ENCODE data around the gene SEC14L6. TPM values are rescaled to one million over a fixed set of nuclear protein-coding genes. Genes with fewer than 3 reads are reported as not detected.
"Not testable (repeated sequence)": the region's sequence is repeated elsewhere in the genome, so short reads cannot be mapped to it uniquely, and the experiment has no call there.

Gene SEC14L6
- not detected for total RNA-seq

DNA sequence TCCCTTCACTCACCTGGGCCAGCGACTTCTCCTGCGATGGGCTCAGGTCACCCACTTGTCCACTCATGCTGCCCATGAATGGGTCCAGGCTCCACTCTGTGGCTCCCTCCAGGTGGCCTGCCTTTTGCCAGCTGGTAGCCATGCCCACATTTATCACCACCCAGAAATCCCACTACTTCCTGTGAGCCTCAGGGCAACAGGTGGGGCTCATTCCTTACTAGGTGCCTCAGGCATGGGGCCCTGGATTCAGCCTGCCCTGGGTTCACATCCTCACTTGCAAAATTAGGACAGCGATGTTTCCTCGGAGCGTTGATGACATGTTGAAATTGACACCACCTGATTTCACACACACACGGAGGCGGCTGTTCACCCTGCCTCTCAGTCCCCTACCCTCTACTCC lies at the start of gene SEC14L6:
SEC14L6 (minus strand) TSS at position 126 of the 400 bp plus-strand sequence; CDS start at position 67, 59 bp downstream.
- no peak within 1 kb of the TSS for H3K9ac ChIP-seq (ENCODE audit: low read depth in 1 of 3, low read length in 3 of 3)
- H3K27ac ChIP-seq (ENCODE audit: low read depth, low read length) = no peak within 1 kb of the TSS
- H3K9me3 ChIP-seq (ENCODE audit: control insufficient read depth in 3 of 3, low read length in 3 of 3) = no peaks in the 10 kb centered on the region
- H3K36me3 ChIP-seq (ENCODE audit: control insufficient read depth in 3 of 3, insufficient read depth in 3 of 3, low read length in 3 of 3) = no peaks in the 10 kb centered on the region
- peaks cover 15 to 40% (median 34%) of the 10 kb centered on the region in 3 donors for H3K27me3 ChIP-seq (ENCODE audit: control insufficient read depth in 3 of 3, insufficient read depth in 3 of 3, low read length in 3 of 3)
- H3K4me3 ChIP-seq (ENCODE audit: low read length in 3 of 3) = no peak within 1 kb of the TSS
- peaks cover 0 to 3% (median 0%) of the 10 kb centered on the region in 3 donors for H3K4me1 ChIP-seq (ENCODE audit: control insufficient read depth in 3 of 3, insufficient read depth in 3 of 3, low read length in 3 of 3)

DNA sequence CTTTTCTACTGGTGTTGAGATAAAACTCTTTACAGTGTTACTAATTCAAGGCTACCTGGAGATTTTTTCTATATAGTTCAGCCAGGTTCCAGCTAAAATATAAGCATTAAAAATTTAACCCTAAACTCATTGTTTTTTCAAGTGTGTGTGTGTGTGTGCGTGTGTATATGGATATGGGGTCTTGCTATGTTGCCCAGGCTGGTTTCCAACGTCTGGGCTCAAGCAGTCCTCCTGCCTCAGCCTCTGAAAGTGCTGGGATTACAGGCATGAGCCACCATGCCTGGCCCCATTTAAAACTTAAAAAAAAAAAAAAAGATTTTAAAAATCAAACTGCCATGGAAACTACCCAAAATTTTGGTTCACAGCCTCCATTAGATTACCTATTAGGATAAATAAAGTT lies 49.7 kb upstream of the SEC14L6 start:
- H3K27me3 ChIP-seq (ENCODE audit: control insufficient read depth in 3 of 3, insufficient read depth in 3 of 3, low read length in 3 of 3) = no peaks in the 10 kb centered on the region
- H3K4me1 ChIP-seq (ENCODE audit: control insufficient read depth in 3 of 3, insufficient read depth in 3 of 3, low read length in 3 of 3) = peaks cover 1 to 3% (median 2%) of the 10 kb centered on the region in 3 donors
- H3K36me3 ChIP-seq (ENCODE audit: control insufficient read depth in 3 of 3, insufficient read depth in 3 of 3, low read length in 3 of 3) = no peaks in the 10 kb centered on the region
- H3K4me3 ChIP-seq (ENCODE audit: low read length in 3 of 3) = no peak overlapping the region
- no peaks in the 10 kb centered on the region for H3K9me3 ChIP-seq (ENCODE audit: control insufficient read depth in 3 of 3, low read length in 3 of 3)
- H3K27ac ChIP-seq (ENCODE audit: low read depth, low read length) = no peak overlapping the region
- H3K9ac ChIP-seq (ENCODE audit: low read depth in 1 of 3, low read length in 3 of 3) = no peak overlapping the region

DNA sequence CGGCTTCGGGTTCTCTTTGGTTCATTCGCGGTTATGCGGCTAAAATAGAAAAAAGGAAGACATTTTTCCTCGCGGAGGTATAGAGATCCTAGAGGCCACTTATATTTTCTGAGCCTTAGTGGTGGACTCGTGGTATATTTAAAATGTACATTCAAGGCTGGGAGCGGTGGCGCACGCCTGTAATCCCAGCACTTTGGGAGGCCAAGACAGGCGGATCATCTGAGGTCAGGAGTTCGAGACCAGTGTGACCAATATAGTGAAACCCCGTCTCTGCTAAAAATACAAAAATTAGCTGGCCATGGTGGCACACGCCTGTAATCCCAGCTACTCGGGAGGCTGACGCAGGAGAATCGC lies 45.8 kb upstream of the SEC14L6 start:
- H3K27me3 ChIP-seq (ENCODE audit: control insufficient read depth in 3 of 3, insufficient read depth in 3 of 3, low read length in 3 of 3); H3K9me3 ChIP-seq (ENCODE audit: control insufficient read depth in 3 of 3, low read length in 3 of 3): not testable (repeated sequence)
- Histone ChIP-seq H3K9ac (ENCODE audit: low read depth in 1 of 3, low read length in 3 of 3) (peak overlapping the region in 2 of 3 donors; percentile 24 to 72), H3K27ac (ENCODE audit: low read depth, low read length) (peak overlapping the region; percentile 2), H3K4me3 (ENCODE audit: low read length in 3 of 3) (peak overlapping the region; percentile 80 to 92 (median 81)), H3K4me1 (ENCODE audit: control insufficient read depth in 3 of 3, insufficient read depth in 3 of 3, low read length in 3 of 3) (peaks cover 15 to 19% (median 17%) of the 10 kb centered on the region in 3 donors), H3K36me3 (ENCODE audit: control insufficient read depth in 3 of 3, insufficient read depth in 3 of 3, low read length in 3 of 3) (peaks cover 14 to 23% (median 19%) of the 10 kb centered on the region in 3 donors)

DNA sequence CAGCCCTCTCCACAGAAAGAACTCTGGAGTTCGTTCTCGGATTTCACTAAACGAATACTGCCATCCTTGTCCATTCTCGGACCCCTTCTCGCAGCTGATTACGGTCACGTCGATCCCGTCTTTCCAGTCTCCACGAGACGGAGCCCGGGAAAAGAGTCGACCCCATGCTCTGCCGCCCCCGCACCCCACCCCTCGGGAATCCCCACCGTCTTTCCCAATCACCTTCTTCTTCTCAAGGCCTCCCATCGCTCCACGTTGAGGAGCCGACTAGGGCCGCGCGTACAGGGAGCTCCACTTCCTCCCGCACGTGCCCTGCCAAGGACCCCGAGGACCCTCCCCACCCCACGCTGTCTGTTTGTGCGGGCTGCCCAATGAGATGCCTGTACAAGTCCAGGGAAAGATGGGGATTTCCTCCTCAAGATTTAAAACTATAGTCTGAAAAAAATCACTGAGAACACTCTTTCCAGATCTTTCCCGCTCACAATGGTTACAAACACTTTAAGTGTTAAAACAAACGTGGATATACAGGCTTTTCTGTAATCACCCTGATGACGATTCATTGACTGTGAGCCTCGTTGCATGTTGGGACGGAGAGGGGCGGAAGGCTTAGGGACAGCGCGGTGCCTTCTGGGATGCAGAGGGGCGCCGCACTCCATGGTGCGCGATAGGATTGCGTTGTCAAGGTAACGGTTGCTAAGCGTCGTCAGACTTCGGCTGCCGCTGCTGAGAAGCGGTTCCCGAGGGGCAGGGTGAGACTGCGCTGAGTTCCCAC lies 45.2 kb upstream of the SEC14L6 start, which contains the start of gene PES1:
PES1 (minus strand) TSS at position 323 of the 772 bp plus-strand sequence; CDS start at position 246, 77 bp downstream.
- peak within 1 kb of the TSS; percentile 65 to 88 (median 72) for H3K9ac ChIP-seq (ENCODE audit: low read depth in 1 of 3, low read length in 3 of 3)
- no peaks in the 10 kb centered on the region for H3K27me3 ChIP-seq (ENCODE audit: control insufficient read depth in 3 of 3, insufficient read depth in 3 of 3, low read length in 3 of 3)
- no peaks in the 10 kb centered on the region for H3K9me3 ChIP-seq (ENCODE audit: control insufficient read depth in 3 of 3, low read length in 3 of 3)
- H3K4me3 ChIP-seq (ENCODE audit: low read length in 3 of 3) = peak within 1 kb of the TSS; percentile 80 to 92 (median 81)
- H3K4me1 ChIP-seq (ENCODE audit: control insufficient read depth in 3 of 3, insufficient read depth in 3 of 3, low read length in 3 of 3) = peaks cover 15 to 19% (median 17%) of the 10 kb centered on the region in 3 donors
- H3K36me3 ChIP-seq (ENCODE audit: control insufficient read depth in 3 of 3, insufficient read depth in 3 of 3, low read length in 3 of 3) = peaks cover 20 to 29% (median 24%) of the 10 kb centered on the region in 3 donors
- peak within 1 kb of the TSS; percentile 75 for H3K27ac ChIP-seq (ENCODE audit: low read depth, low read length)

DNA sequence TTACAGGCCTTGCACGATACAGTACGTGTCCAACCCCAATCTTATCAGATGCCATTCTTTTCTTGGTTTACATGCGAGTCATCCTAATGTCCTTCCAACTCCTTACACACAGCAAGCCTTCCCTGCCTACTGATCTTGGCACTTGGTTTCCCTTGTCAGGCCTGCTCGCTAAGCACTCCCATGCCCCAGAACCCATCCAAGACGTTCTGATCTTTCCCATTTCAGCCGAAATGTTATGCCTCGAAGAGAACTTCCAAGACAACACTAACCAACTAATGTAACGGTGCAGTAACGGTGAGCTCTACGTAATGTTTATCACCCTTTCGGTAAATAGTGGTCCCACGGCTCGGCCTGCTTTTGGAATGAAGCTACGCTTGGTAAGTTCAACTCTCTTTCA lies 44.6 kb upstream of the SEC14L6 start:
- Histone ChIP-seq H3K27me3 (ENCODE audit: control insufficient read depth in 3 of 3, insufficient read depth in 3 of 3, low read length in 3 of 3) (no peaks in the 10 kb centered on the region), H3K36me3 (ENCODE audit: control insufficient read depth in 3 of 3, insufficient read depth in 3 of 3, low read length in 3 of 3) (peaks cover 26 to 35% (median 30%) of the 10 kb centered on the region in 3 donors), H3K27ac (ENCODE audit: low read depth, low read length) (peak overlapping the region; percentile 75), H3K4me1 (ENCODE audit: control insufficient read depth in 3 of 3, insufficient read depth in 3 of 3, low read length in 3 of 3) (peaks cover 15 to 19% (median 17%) of the 10 kb centered on the region in 3 donors), H3K9me3 (ENCODE audit: control insufficient read depth in 3 of 3, low read length in 3 of 3) (no peaks in the 10 kb centered on the region), H3K4me3 (ENCODE audit: low read length in 3 of 3) (peak overlapping the region; percentile 80 to 92 (median 81)), H3K9ac (ENCODE audit: low read depth in 1 of 3, low read length in 3 of 3) (peak overlapping the region; percentile 65 to 88 (median 72))

DNA sequence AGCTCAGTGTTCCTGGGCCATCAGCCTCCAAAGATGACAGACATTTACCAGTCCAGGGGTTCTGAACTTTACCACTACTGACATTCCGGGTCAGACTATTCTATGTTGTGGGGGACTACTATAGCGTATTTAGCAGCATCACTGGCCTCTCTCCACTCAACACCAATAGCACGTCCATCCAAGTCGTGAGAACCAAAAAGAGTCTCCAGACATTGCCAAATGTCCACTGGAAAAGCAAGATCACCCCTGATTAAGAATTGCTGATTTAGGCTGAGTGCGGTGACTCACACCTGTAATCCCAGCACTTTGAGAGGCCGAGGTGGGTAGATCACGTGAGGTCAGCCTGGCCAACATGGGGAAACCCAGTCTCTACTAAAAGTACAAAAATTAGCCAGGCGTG lies 39.9 kb upstream of the SEC14L6 start:
- Histone ChIP-seq H3K4me1 (ENCODE audit: control insufficient read depth in 3 of 3, insufficient read depth in 3 of 3, low read length in 3 of 3) (peaks cover 15 to 18% (median 17%) of the 10 kb centered on the region in 3 donors), H3K9ac (ENCODE audit: low read depth in 1 of 3, low read length in 3 of 3) (no peak overlapping the region), H3K4me3 (ENCODE audit: low read length in 3 of 3) (no peak overlapping the region), H3K9me3 (ENCODE audit: control insufficient read depth in 3 of 3, low read length in 3 of 3) (no peaks in the 10 kb centered on the region), H3K27me3 (ENCODE audit: control insufficient read depth in 3 of 3, insufficient read depth in 3 of 3, low read length in 3 of 3) (no peaks in the 10 kb centered on the region), H3K27ac (ENCODE audit: low read depth, low read length) (no peak overlapping the region), H3K36me3 (ENCODE audit: control insufficient read depth in 3 of 3, insufficient read depth in 3 of 3, low read length in 3 of 3) (peaks cover 72 to 79% (median 77%) of the 10 kb centered on the region in 3 donors)

DNA sequence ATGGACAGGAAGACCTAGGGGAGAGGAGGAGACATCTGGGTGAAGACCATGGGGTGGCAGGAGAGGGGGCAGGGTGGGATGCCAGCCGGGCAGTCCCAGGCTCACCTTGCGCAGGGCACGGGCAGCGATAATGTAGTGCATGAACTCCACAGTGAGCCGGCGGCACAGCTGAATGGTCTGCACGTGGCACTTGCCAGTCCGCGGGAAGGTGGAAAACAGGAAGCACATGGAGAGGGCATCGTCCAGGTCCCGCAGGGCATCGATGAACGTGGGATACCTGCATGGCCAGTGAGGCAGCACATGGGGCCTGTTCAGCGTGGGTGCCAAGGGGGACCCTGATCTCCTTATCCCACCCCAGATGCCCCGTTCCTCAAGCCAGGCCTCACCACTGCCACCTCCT lies 37.9 kb upstream of the SEC14L6 start:
- no peaks in the 10 kb centered on the region for H3K4me1 ChIP-seq (ENCODE audit: control insufficient read depth in 3 of 3, insufficient read depth in 3 of 3, low read length in 3 of 3)
- H3K27me3 ChIP-seq (ENCODE audit: control insufficient read depth in 3 of 3, insufficient read depth in 3 of 3, low read length in 3 of 3) = no peaks in the 10 kb centered on the region
- no peak overlapping the region for H3K4me3 ChIP-seq (ENCODE audit: low read length in 3 of 3)
- H3K9me3 ChIP-seq (ENCODE audit: control insufficient read depth in 3 of 3, low read length in 3 of 3) = no peaks in the 10 kb centered on the region
- no peak overlapping the region for H3K27ac ChIP-seq (ENCODE audit: low read depth, low read length)
- peaks cover 92 to 96% (median 96%) of the 10 kb centered on the region in 3 donors for H3K36me3 ChIP-seq (ENCODE audit: control insufficient read depth in 3 of 3, insufficient read depth in 3 of 3, low read length in 3 of 3)
- no peak overlapping the region for H3K9ac ChIP-seq (ENCODE audit: low read depth in 1 of 3, low read length in 3 of 3)

DNA sequence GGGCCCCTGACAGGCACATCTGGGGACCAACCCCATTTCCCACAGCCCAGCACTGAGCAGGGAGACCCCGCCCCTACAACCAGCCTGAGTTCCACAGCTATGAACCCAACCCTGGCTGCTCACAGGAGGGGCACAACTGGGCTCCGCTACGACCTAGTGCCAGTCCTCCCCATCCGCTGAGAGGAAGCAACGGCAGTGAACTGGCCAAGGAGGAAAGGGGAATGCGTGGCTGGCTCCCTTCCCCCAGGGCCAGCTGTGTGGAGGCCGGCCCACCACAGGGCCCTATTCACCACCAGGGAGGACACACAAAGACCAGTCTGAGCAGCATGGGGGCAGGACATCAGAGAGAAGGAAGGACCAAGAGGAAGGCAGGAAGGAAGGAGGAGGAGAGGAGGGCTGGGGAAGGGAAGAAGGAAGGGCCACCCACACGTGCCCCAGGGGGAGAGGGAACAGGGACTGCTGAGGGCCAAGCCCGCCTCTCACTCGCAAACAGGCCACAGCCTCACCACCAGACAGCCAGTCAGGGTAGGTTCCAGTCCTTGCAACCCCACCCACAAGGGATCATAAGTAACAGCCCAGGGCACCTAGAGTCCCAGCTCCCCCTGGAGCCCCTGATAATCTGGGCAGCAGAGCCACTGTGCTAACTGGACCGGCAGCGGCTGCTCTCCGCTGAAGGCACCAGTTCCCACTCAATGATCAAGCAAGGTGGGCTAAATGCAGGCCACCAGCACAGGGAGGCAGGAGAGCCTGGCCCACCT lies 36.4 kb upstream of the SEC14L6 start:
- Histone ChIP-seq H3K36me3 (ENCODE audit: control insufficient read depth in 3 of 3, insufficient read depth in 3 of 3, low read length in 3 of 3) (peaks cover 96 to 98% (median 97%) of the 10 kb centered on the region in 3 donors), H3K4me1 (ENCODE audit: control insufficient read depth in 3 of 3, insufficient read depth in 3 of 3, low read length in 3 of 3) (no peaks in the 10 kb centered on the region), H3K4me3 (ENCODE audit: low read length in 3 of 3) (no peak overlapping the region), H3K27ac (ENCODE audit: low read depth, low read length) (no peak overlapping the region), H3K27me3 (ENCODE audit: control insufficient read depth in 3 of 3, insufficient read depth in 3 of 3, low read length in 3 of 3) (no peaks in the 10 kb centered on the region), H3K9me3 (ENCODE audit: control insufficient read depth in 3 of 3, low read length in 3 of 3) (no peaks in the 10 kb centered on the region), H3K9ac (ENCODE audit: low read depth in 1 of 3, low read length in 3 of 3) (peak overlapping the region in 1 of 3 donors; percentile 10)

DNA sequence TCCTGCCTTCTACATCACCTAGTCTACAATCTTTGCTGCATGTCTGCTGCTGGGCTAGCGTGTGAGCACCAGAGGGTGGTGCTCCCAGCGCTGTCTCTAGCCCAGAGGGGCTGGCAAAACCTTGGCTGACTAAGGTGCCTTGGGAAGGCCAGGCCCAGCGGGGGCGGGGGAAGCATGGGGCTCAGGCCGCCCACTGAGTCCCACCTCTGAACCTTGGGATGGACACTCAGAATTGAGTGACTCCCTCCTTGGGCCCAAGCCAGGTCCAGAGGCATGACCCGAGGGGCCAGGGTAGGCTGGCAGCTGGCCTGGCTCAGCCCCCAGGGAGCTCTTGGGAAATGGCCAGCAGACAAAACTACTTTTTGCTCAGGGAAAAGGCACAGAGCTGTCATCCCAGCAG lies 35.5 kb upstream of the SEC14L6 start:
- Histone ChIP-seq H3K9me3 (ENCODE audit: control insufficient read depth in 3 of 3, low read length in 3 of 3) (no peaks in the 10 kb centered on the region), H3K4me3 (ENCODE audit: low read length in 3 of 3) (no peak overlapping the region), H3K9ac (ENCODE audit: low read depth in 1 of 3, low read length in 3 of 3) (no peak overlapping the region), H3K27me3 (ENCODE audit: control insufficient read depth in 3 of 3, insufficient read depth in 3 of 3, low read length in 3 of 3) (no peaks in the 10 kb centered on the region), H3K4me1 (ENCODE audit: control insufficient read depth in 3 of 3, insufficient read depth in 3 of 3, low read length in 3 of 3) (no peaks in the 10 kb centered on the region), H3K36me3 (ENCODE audit: control insufficient read depth in 3 of 3, insufficient read depth in 3 of 3, low read length in 3 of 3) (peaks cover 94 to 97% (median 94%) of the 10 kb centered on the region in 3 donors), H3K27ac (ENCODE audit: low read depth, low read length) (no peak overlapping the region)

DNA sequence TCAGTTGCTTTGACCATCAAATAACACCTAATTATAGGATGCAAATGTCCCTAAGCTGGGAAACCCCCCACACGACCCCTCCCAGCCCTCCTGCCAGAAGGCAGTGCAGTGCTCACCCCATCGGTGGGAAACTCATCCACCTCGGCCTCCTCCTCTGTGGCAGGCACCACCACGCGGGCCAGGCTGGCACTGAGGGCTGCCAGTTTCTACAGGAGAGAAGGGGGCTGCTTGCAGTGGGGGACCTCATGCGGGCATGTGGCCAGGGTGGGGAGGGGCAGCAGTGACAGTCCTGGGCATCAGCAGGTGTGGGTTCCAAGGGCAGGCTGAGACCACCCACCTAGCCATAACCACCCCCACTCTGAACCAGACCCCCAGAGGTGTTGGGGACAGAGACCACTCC lies 34.4 kb upstream of the SEC14L6 start:
- no peak overlapping the region for H3K4me3 ChIP-seq (ENCODE audit: low read length in 3 of 3)
- no peak overlapping the region for H3K27ac ChIP-seq (ENCODE audit: low read depth, low read length)
- H3K4me1 ChIP-seq (ENCODE audit: control insufficient read depth in 3 of 3, insufficient read depth in 3 of 3, low read length in 3 of 3) = peaks cover 0 to 1% (median 0%) of the 10 kb centered on the region in 3 donors
- H3K36me3 ChIP-seq (ENCODE audit: control insufficient read depth in 3 of 3, insufficient read depth in 3 of 3, low read length in 3 of 3) = peaks cover 94 to 97% (median 94%) of the 10 kb centered on the region in 3 donors
- no peaks in the 10 kb centered on the region for H3K9me3 ChIP-seq (ENCODE audit: control insufficient read depth in 3 of 3, low read length in 3 of 3)
- H3K9ac ChIP-seq (ENCODE audit: low read depth in 1 of 3, low read length in 3 of 3) = no peak overlapping the region
- H3K27me3 ChIP-seq (ENCODE audit: control insufficient read depth in 3 of 3, insufficient read depth in 3 of 3, low read length in 3 of 3) = no peaks in the 10 kb centered on the region

Measured in skeletal muscle tissue (tissue), 4 donors.